HepG2 (cell line): ENCODE measurements around the gene HDAC4. TPM values are rescaled to one million over a fixed set of nuclear protein-coding genes. Genes with fewer than 3 reads are reported as not detected.

Source experiments
- AGO1 ChIP-seq: fragments of 200-400 bp; formaldehyde crosslinking; IDR thresholded peaks from 2 replicates; pipeline ENCODE4 v1.6.1; 2017; ENCODE audit warnings: mild to moderate bottlenecking, low read depth, low read length, moderate library complexity; ENCODE audit not compliant: poor library complexity, severe bottlenecking
- CREB1 ChIP-seq, 2 experiments: fragments of 450-650 bp in 1 of 2; IDR thresholded peaks; 2 replicates each; pipeline ENCODE4 v1.6.1; 2016 to 2017; ENCODE audit warnings: control low read depth in 1 of 2, mild to moderate bottlenecking in 1 of 2, missing compliant biosample characterization in 1 of 2, missing genetic modification characterization in 1 of 2
- DNMT1 ChIP-seq: sonication (generic); formaldehyde crosslinking; IDR thresholded peaks from 2 replicates; pipeline ENCODE4 v1.5.1; 2020; ENCODE audit warnings: mild to moderate bottlenecking, missing genetic modification reagents
- ELK4 ChIP-seq: sonication (generic); formaldehyde crosslinking; IDR thresholded peaks from 2 replicates; pipeline ENCODE4 v1.9.0; 2021; ENCODE audit warnings: missing genetic modification reagents, borderline replicate concordance
- GLI4 ChIP-seq: sonication (generic); formaldehyde crosslinking; IDR thresholded peaks from 2 replicates; pipeline ENCODE4 v1.5.1; 2020; ENCODE audit warnings: missing genetic modification reagents, mild to moderate bottlenecking, moderate library complexity, borderline replicate concordance
- GTF3A ChIP-seq: sonication (generic); formaldehyde crosslinking; conservative IDR thresholded peaks from 2 replicates; pipeline ENCODE4 v1.4.0; 2020; ENCODE audit warnings: mild to moderate bottlenecking, missing genetic modification reagents
- HNF1A ChIP-seq, 2 experiments: sonication (generic) in 1 of 2; formaldehyde crosslinking in 1 of 2; IDR thresholded peaks; 2 replicates each; pipeline versions ENCODE4 v1.4.0 to v1.6.1; 2016 to 2020; ENCODE audit warnings: borderline replicate concordance in 1 of 2, low read depth in 1 of 2, mild to moderate bottlenecking in 1 of 2, missing genetic modification reagents in 1 of 2
- PRDM10 ChIP-seq: sonication (generic); formaldehyde crosslinking; IDR thresholded peaks from 2 replicates; pipeline ENCODE4 v1.4.0; 2020; ENCODE audit warnings: low read depth, missing genetic modification reagents
- SALL1 ChIP-seq: sonication (generic); formaldehyde crosslinking; IDR thresholded peaks from 2 replicates; pipeline ENCODE4 v1.8.0; 2022; ENCODE audit warnings: mild to moderate bottlenecking, missing genetic modification reagents
- TCF7 ChIP-seq: sonication (generic); IDR thresholded peaks from 2 replicates; pipeline ENCODE4 v1.6.1; 2016; ENCODE audit warnings: antibody characterized with exemption, low read depth
- YEATS4 ChIP-seq: sonication (generic); formaldehyde crosslinking; IDR thresholded peaks from 2 replicates; pipeline ENCODE4 v1.4.0; 2020; ENCODE audit warnings: missing genetic modification reagents, borderline replicate concordance
- ZFP90 ChIP-seq: sonication (generic); formaldehyde crosslinking; IDR thresholded peaks from 2 replicates; pipeline ENCODE4 v1.8.0; 2022; ENCODE audit warnings: missing genetic modification reagents, mild to moderate bottlenecking, inconsistent platforms, borderline replicate concordance
- ZNF547 ChIP-seq: sonication (generic); formaldehyde crosslinking; IDR thresholded peaks from 2 replicates; pipeline ENCODE4 v1.5.1; 2020; ENCODE audit warnings: mild to moderate bottlenecking, missing genetic modification reagents
- ZNF580 ChIP-seq: IDR thresholded peaks from 2 replicates; pipeline ENCODE4 v1.6.1; 2016; ENCODE audit warnings: low read depth, borderline replicate concordance
- polyA plus RNA-seq, 8 experiments: library from polyadenylated mRNA; depleted of rRNA in 3 of 8; stranded (reverse) in 7 of 8; unstranded in 1 of 8; fragments of >200 nt; fragmentation: Illumina TruSeq in 4 of 8; extraction: Trizol in 4 of 8; gene quantifications; 2 replicates each; pipeline versions ENCODE4 v1.2.1 to v1.2.3, GENCODE V29; 2011 to 2016; ENCODE audit warnings: low read depth in 4 of 8, missing spikeins in 1 of 8, mixed read lengths in 1 of 8; ENCODE audit not compliant: insufficient read depth in 1 of 8
- total RNA-seq, 5 experiments: library from RNA; depleted of rRNA; stranded (reverse); fragments of >200 nt; fragmentation: Illumina TruSeq; extraction: Trizol; gene quantifications; 2 replicates each; pipeline ENCODE4 v1.2.3, GENCODE V29; 2016; ENCODE audit warnings: low read depth in 1 of 5
- TF ChIP-seq, protein P1 (sequence below): sonication (generic); formaldehyde crosslinking; IDR thresholded peaks from 2 replicates; pipeline ENCODE4 v1.8.0; 2022; ENCODE audit warnings: mild to moderate bottlenecking, missing genetic modification reagents, moderate library complexity
- TF ChIP-seq, protein P2 (sequence below): sonication (generic); formaldehyde crosslinking; IDR thresholded peaks from 2 replicates; pipeline ENCODE4 v1.8.1; 2023; ENCODE audit warnings: mild to moderate bottlenecking, missing genetic modification reagents

The HDAC4 gene
- total and polyA plus RNA-seq, 2 of the 13 experiments (the other 11 are each of a cell fraction or from before 2014, with no cell fraction given) = 10.1 to 11.5 TPM

DNA sequence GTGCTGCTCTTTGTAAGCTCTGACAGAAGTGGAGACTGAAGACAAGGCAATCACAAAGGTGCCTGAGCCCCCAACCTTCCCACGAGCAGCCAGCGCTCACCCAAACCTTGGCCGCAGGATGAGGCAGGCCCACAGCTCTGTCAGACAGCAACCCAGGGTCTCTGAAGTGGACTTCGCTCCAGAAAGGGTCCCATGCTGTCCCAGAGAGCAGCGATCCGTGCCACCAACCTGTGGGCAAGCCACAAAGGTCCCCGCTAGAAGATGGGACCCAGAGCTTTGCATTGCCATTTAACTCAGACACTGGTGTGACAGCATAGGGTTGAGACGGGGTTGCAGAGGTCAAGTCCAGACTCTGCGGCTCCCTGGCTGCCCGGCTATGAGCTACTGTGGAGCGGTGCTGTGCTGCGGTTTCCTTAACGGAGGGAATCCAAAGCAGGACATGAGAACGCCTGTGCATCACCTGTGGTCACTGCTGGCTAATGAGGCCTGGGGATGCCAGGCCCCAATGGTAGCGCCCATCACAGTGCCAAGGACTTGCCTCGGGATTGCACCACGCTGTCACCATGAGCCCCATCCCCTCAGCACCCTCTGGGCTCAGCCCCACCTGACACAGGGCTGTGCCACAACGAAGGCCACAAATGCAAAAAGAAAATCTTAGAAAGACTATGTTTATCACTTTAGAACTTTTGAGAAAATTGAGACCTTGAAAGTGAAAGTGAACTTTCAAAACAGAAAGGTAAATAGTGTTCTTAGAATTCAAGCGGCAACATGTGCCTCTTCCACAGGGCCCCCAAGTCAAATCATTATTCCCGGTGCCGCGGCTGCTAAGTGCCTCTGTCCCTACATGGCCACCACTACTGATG, 103.4 kb downstream of the HDAC4 start (continued):
- TF ChIP-seq PRDM10 (CRISPR knock-in tag) = no peak
- peak; percentile 64 for TF ChIP-seq SALL1 (CRISPR knock-in tag)
- TF ChIP-seq, protein P1, sequence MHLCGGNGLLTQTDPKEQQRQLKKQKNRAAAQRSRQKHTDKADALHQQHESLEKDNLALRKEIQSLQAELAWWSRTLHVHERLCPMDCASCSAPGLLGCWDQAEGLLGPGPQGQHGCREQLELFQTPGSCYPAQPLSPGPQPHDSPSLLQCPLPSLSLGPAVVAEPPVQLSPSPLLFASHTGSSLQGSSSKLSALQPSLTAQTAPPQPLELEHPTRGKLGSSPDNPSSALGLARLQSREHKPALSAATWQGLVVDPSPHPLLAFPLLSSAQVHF (CRISPR knock-in tag) = no peak
- no peak for TF ChIP-seq ELK4 (CRISPR knock-in tag)
- TF ChIP-seq, protein P2, sequence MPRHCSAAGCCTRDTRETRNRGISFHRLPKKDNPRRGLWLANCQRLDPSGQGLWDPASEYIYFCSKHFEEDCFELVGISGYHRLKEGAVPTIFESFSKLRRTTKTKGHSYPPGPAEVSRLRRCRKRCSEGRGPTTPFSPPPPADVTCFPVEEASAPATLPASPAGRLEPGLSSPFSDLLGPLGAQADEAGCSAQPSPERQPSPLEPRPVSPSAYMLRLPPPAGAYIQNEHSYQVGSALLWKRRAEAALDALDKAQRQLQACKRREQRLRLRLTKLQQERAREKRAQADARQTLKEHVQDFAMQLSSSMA (CRISPR knock-in tag) = no peak
- no peak for TF ChIP-seq ZNF547 (CRISPR knock-in tag)
- TF ChIP-seq YEATS4 (CRISPR knock-in tag) = no peak
- no peak for TF ChIP-seq GLI4 (CRISPR knock-in tag)
- 0 out of 2 replicates have a peak, but pooled peaks have one; percentile 13 for TF ChIP-seq HNF1A (IDR thresholded peaks at IDR 0.05; ENCODE audit: low read depth)
- TF ChIP-seq HNF1A (CRISPR knock-in tag; IDR thresholded peaks at IDR 0.05; ENCODE audit: borderline replicate concordance) = no peak; the same call in 1 of the 2 replicates
- no peak for TF ChIP-seq AGO1
- TF ChIP-seq GTF3A (CRISPR knock-in tag) = no peak
- no peak for TF ChIP-seq ZNF580
- no peak for TF ChIP-seq TCF7
- TF ChIP-seq DNMT1 = no peak
- no peak for TF ChIP-seq CREB1 (IDR thresholded peaks at IDR 0.05)
- no peak for TF ChIP-seq CREB1 (CRISPR knock-in tag; IDR thresholded peaks at IDR 0.05)
- TF ChIP-seq ZFP90 (CRISPR knock-in tag) = no peak
